HepG2 (cell line): ENCODE results near the gene SIK3. TPM values are rescaled to one million over a fixed set of nuclear protein-coding genes. Genes with fewer than 3 reads are reported as not detected.

Source experiments
- ATAC-seq: fragments of 200-7000 bp; cut with Tn5 transposase; 3 replicates; pipeline ENCODE4 v1.9.1; 2020; ENCODE audit warnings: mild to moderate bottlenecking, moderate library complexity
- BruUV-seq: library from RNA; stranded (reverse); fragments of 400-500 nt; replicated peaks from 2 replicates; lab custom pipeline; 2021; lab: Mats Ljungman, UMichigan
- CTCF ChIA-PET: fragments of 300-600 bp; formaldehyde crosslinking; extraction: SDS; loops from one replicate; lab custom pipeline; 2021; ENCODE audit warnings: low total read pairs, inconsistent platforms, low intra/inter-chr PET ratio; lab: Yijun Ruan, JAX
- POLR2A ChIA-PET: fragments of 350-600 bp; sonication (Branson Sonifier 250); formaldehyde crosslinking; loops from one replicate; lab custom pipeline; 2020; ENCODE audit warnings: antibody characterized with exemption, inconsistent platforms; lab: Yijun Ruan, JAX
- DNase-seq: peaks from one replicate; pipeline ENCODE4 v3.0.0-alpha.2; 2015; ENCODE audit warnings: low spot score
- FAIRE-seq: peaks from 3 replicates; lab custom pipeline; 2011; peaks lifted over from hg19 to GRCh38; lab: Jason Lieb, UNC
- H2AFZ ChIP-seq: one replicate; pipeline ENCODE4 v1.6.1; 2011; ENCODE audit warnings: low read length, inconsistent platforms
- H3K27ac ChIP-seq: fragments of 300-600 bp; 3 replicates; pipeline ENCODE4 v1.8.0; 2011; ENCODE audit warnings: mixed run types, mild to moderate bottlenecking, mixed read lengths, low read length, inconsistent platforms; ENCODE audit not compliant: insufficient read depth; ENCODE audit errors: extremely low read length
- H3K27me3 ChIP-seq, 2 experiments: fragments of 200-600 bp in 1 of 2; 2 replicates in 1 of 2; 3 replicates in 1 of 2; pipeline versions ENCODE4 v1.6.0 to v1.8.0; 2011; ENCODE audit warnings: low read length in 2 of 2, mild to moderate bottlenecking in 2 of 2, moderate library complexity in 2 of 2, inconsistent platforms in 1 of 2; ENCODE audit not compliant: insufficient read depth in 2 of 2, control insufficient read depth in 1 of 2
- H3K36me3 ChIP-seq, 2 experiments: fragments of 200-600 bp in 1 of 2; replicated peaks in 1 of 2; 2 replicates in 1 of 2; 3 replicates in 1 of 2; pipeline versions ENCODE4 v1.5.1 to v1.8.0; 2011; ENCODE audit warnings: low read length in 2 of 2, inconsistent platforms in 1 of 2; ENCODE audit not compliant: insufficient read depth in 2 of 2, control insufficient read depth in 1 of 2
- H3K4me1 ChIP-seq: 2 replicates; pipeline ENCODE4 v1.5.1; 2012; ENCODE audit warnings: low read length, inconsistent platforms; ENCODE audit not compliant: insufficient read depth
- H3K4me2 ChIP-seq: 2 replicates; pipeline ENCODE4 v1.6.0; 2011; ENCODE audit warnings: low read depth, low read length, inconsistent platforms
- H3K4me3 ChIP-seq, 3 experiments: fragments of 200-600 bp in 1 of 3; sonication (generic), shearing (Covaris generic) in 1 of 3; replicated peaks in 1 of 3; 2 replicates each; pipeline ENCODE4 v1.5.1; 2011 to 2016; ENCODE audit warnings: low read length in 3 of 3, inconsistent platforms in 2 of 3, low read depth in 2 of 3, mild to moderate bottlenecking in 2 of 3, control low read depth in 1 of 3, mixed read lengths in 1 of 3; ENCODE audit not compliant: insufficient read depth in 1 of 3
- H3K79me2 ChIP-seq: one replicate; pipeline ENCODE4 v1.6.1; 2011; ENCODE audit warnings: low read length, inconsistent platforms; ENCODE audit not compliant: insufficient read depth
- H3K9ac ChIP-seq: 2 replicates; pipeline ENCODE4 v1.6.0; 2011; ENCODE audit warnings: mild to moderate bottlenecking, low read depth, low read length, inconsistent platforms; ENCODE audit not compliant: insufficient read depth
- H3K9me3 ChIP-seq: 2 replicates; pipeline ENCODE4 v1.5.1; 2012; ENCODE audit warnings: mild to moderate bottlenecking, low read length
- H4K20me1 ChIP-seq: 2 replicates; pipeline ENCODE4 v1.6.0; 2011; ENCODE audit warnings: inconsistent platforms, mild to moderate bottlenecking, low read length, moderate library complexity; ENCODE audit not compliant: insufficient read depth
- CBX5 ChIP-seq: sonication (generic); formaldehyde crosslinking; IDR thresholded peaks from 2 replicates; pipeline ENCODE4 v1.4.0; 2020; ENCODE audit warnings: missing genetic modification reagents, borderline replicate concordance
- CEBPB ChIP-seq: IDR thresholded peaks from 2 replicates; pipeline ENCODE4 v1.6.1; 2011; ENCODE audit warnings: low read depth, low read length, improper control_type of control experiment, borderline replicate concordance
- DZIP1 ChIP-seq: sonication (generic); formaldehyde crosslinking; IDR thresholded peaks from 2 replicates; pipeline ENCODE4 v1.5.0; 2020; ENCODE audit warnings: mild to moderate bottlenecking, missing genetic modification reagents
- GABPB1 ChIP-seq: IDR thresholded peaks from 2 replicates; pipeline ENCODE4 v1.6.1; 2016; ENCODE audit warnings: mild to moderate bottlenecking, missing genetic modification reagents, moderate library complexity, missing compliant biosample characterization
- HES4 ChIP-seq: sonication (generic); formaldehyde crosslinking; IDR thresholded peaks from 2 replicates; pipeline ENCODE4 v1.9.0; 2021; ENCODE audit warnings: mild to moderate bottlenecking, missing genetic modification reagents, borderline replicate concordance
- MTERF4 ChIP-seq: sonication (generic); formaldehyde crosslinking; IDR thresholded peaks from 2 replicates; pipeline ENCODE4 v1.8.0; 2023; ENCODE audit warnings: mild to moderate bottlenecking, missing genetic modification reagents
- PAWR ChIP-seq: sonication (generic); formaldehyde crosslinking; IDR thresholded peaks from 2 replicates; pipeline ENCODE4 v1.4.0; 2020; ENCODE audit warnings: missing genetic modification reagents, mild to moderate bottlenecking, borderline replicate concordance
- RFXANK ChIP-seq: IDR thresholded peaks from 2 replicates; pipeline ENCODE4 v1.6.1; 2016
- SAFB2 ChIP-seq: sonication (generic); formaldehyde crosslinking; IDR thresholded peaks from 2 replicates; pipeline ENCODE4 v1.5.1; 2020; ENCODE audit warnings: missing genetic modification reagents, low read depth, mild to moderate bottlenecking, borderline replicate concordance
- TCF7L2 ChIP-seq: IDR thresholded peaks from 2 replicates; pipeline ENCODE4 v1.6.1; 2011; ENCODE audit warnings: mild to moderate bottlenecking, low read depth, low read length, moderate library complexity
- ZFP62 ChIP-seq: sonication (generic); formaldehyde crosslinking; IDR thresholded peaks from 2 replicates; pipeline ENCODE4 v1.4.0; 2020; ENCODE audit warnings: missing genetic modification reagents
- ZNF138 ChIP-seq: sonication (generic); formaldehyde crosslinking; IDR thresholded peaks from 2 replicates; pipeline ENCODE4 v1.5.0; 2020; ENCODE audit warnings: mild to moderate bottlenecking, low read depth, missing genetic modification reagents
- ZNF230 ChIP-seq: sonication (generic); formaldehyde crosslinking; IDR thresholded peaks from 2 replicates; pipeline ENCODE4 v1.4.0; 2020; ENCODE audit warnings: mild to moderate bottlenecking, missing genetic modification reagents
- WGBS: methylation state at CpG from one replicate; pipeline ENCODE4 v1.1.6; 2017; ENCODE audit warnings: low lambda C conversion rate; 5-methylcytosine and 5-hydroxymethylcytosine counted together
- in situ Hi-C: cut with HindIII; loops from 2 replicates; pipeline ENCODE4 v1.10.0; 2017; ENCODE audit warnings: low pct_unique_long_range_greater_than_20kb; ENCODE audit not compliant: extremely low pct_ligation_motif_present
- intact Hi-C: fragments of 100-400 bp; cut with micrococcal nuclease; formaldehyde crosslinking; loops from one replicate; pipeline ENCODE4 v1.10.0; 2022; ENCODE audit not compliant: unreplicated experiment
- polyA plus RNA-seq, 8 experiments: library from polyadenylated mRNA; depleted of rRNA in 3 of 8; stranded (reverse) in 7 of 8; unstranded in 1 of 8; fragments of >200 nt; fragmentation: Illumina TruSeq in 4 of 8; extraction: Trizol in 4 of 8; gene quantifications; 2 replicates each; pipeline versions ENCODE4 v1.2.1 to v1.2.3, GENCODE V29; 2011 to 2016; ENCODE audit warnings: low read depth in 4 of 8, missing spikeins in 1 of 8, mixed read lengths in 1 of 8; ENCODE audit not compliant: insufficient read depth in 1 of 8
- total RNA-seq, 5 experiments: library from RNA; depleted of rRNA; stranded (reverse); fragments of >200 nt; fragmentation: Illumina TruSeq; extraction: Trizol; gene quantifications; 2 replicates each; pipeline ENCODE4 v1.2.3, GENCODE V29; 2016; ENCODE audit warnings: low read depth in 1 of 5

The SIK3 gene
- total and polyA plus RNA-seq, 2 of the 13 experiments (the other 11 are each of a cell fraction or from before 2014, with no cell fraction given), result 5.7 to 9.8 TPM

GRCh38 chr11:116993599-116993998 is 104.6 kb downstream of the SIK3 start (continued):
- no peak for TF ChIP-seq ZNF138 (CRISPR knock-in tag)
- TF ChIP-seq ZFP62 (CRISPR knock-in tag), result no peak
- no peak for TF ChIP-seq MTERF4 (CRISPR knock-in tag)
- no peak for TF ChIP-seq GABPB1

GRCh38 chr11:116991491-116991890 is 106.7 kb downstream of the SIK3 start:
- Histone ChIP-seq H3K4me1 (peaks cover 49% of the 10 kb centered on the region), H3K4me3 (no peak overlapping the region), H3K79me2 (peaks cover 23% of the 10 kb centered on the region), H3K9ac (no peak overlapping the region), H4K20me1 (peaks cover 31% of the 10 kb centered on the region), H3K36me3 (no peaks in the 10 kb centered on the region), H3K27me3 (no peaks in the 10 kb centered on the region), H3K4me2 (no peak overlapping the region), H2AFZ (no peak overlapping the region), H3K9me3 (no peaks in the 10 kb centered on the region), H3K27ac (no peak overlapping the region)
- ATAC-seq, result no peak
- intact Hi-C loops, result no loop called here
- BruUV-seq, result no TSS peak
- FAIRE-seq, result no peak
- 84% methylated on average over 1 of the region's 1 CpG for WGBS
- no peak for DNase-seq
- in situ Hi-C loops, result no loop called here
- no peak for TF ChIP-seq TCF7L2
- TF ChIP-seq RFXANK, result no peak
- TF ChIP-seq ZNF230 (CRISPR knock-in tag), result no peak
- TF ChIP-seq CBX5 (CRISPR knock-in tag), result no peak
- peak; percentile 63 for TF ChIP-seq CEBPB
- TF ChIP-seq PAWR (CRISPR knock-in tag), result no peak
- TF ChIP-seq SAFB2 (CRISPR knock-in tag), result no peak
- TF ChIP-seq DZIP1 (CRISPR knock-in tag), result no peak
- TF ChIP-seq HES4 (CRISPR knock-in tag), result no peak
- POLR2A ChIA-PET, result no interaction called here
- CTCF ChIA-PET, result no interaction called here
